Measurements from ENCODE around the gene MCTP2.
"Not testable (repeated sequence)": the region's sequence is repeated elsewhere in the genome, so short reads cannot be mapped to it uniquely, and the experiment has no call there.

- TF ChIP-seq FOXJ2 (tag; IDR thresholded peaks at IDR 0.05); ESRRA (IDR thresholded peaks at IDR 0.05; ENCODE audit: borderline replicate concordance, low read depth); EP300 (IDR thresholded peaks at IDR 0.05; ENCODE audit: low read length); KLF13 (tag; IDR thresholded peaks at IDR 0.05; ENCODE audit: borderline replicate concordance, low read depth); HIVEP1 (CRISPR knock-in tag; IDR thresholded peaks at IDR 0.05); LEF1 (IDR thresholded peaks at IDR 0.05); GABPA (tag; conservative IDR thresholded peaks at IDR 0.05; ENCODE audit: low read depth); CTCF (IDR thresholded peaks at IDR 0.05 in 2 of 3, conservative IDR thresholded peaks at IDR 0.05 in 1 of 3; ENCODE audit: insufficient read depth in 2 of 3, low read depth in 1 of 3, low read length in 3 of 3); ZNF282 (CRISPR knock-in tag; IDR thresholded peaks at IDR 0.05); USF2 (CRISPR knock-in tag; IDR thresholded peaks at IDR 0.05): not testable (repeated sequence)
Measured at GRCh38 chr15:94257776-94258175, 26.4 kb downstream of the MCTP2 start.

Measured in K562 (cell line).